ENCODE measurements around the gene KIFC1.

Gene KIFC1

GRCh38 chr6:33412140-33413009, 20.8 kb downstream of the KIFC1 start:
- no peak for DNase-seq

GRCh38 chr6:33413241-33414120, 21.9 kb downstream of the KIFC1 start:
- DNase-seq: no peak

- no peak for DNase-seq
These were observed 23.1 kb downstream of the KIFC1 start for GRCh38 chr6:33414592-33415271.

- DNase-seq: no peak
These were observed 24.2 kb downstream of the KIFC1 start for GRCh38 chr6:33415831-33416230.

GRCh38 chr6:33416386-33417127, 24.9 kb downstream of the KIFC1 start:
- no peak for DNase-seq

GRCh38 chr6:33417128-33417902, 25.7 kb downstream of the KIFC1 start:
- no peak for DNase-seq

- DNase-seq: peak; percentile 96
These were observed 26.5 kb downstream of the KIFC1 start, which contains the start of gene CUTA for GRCh38 chr6:33417903-33418689. TSS of gene CUTA (minus strand) at chr6:33418107. CDS start at chr6:33418000, 107 bp downstream.

- DNase-seq: no peak
These were observed 27.2 kb downstream of the KIFC1 start for GRCh38 chr6:33418690-33419291.

GRCh38 chr6:33419580-33420490, 28.2 kb downstream of the KIFC1 start, which contains the start of gene SYNGAP1:
TSS of gene SYNGAP1 (plus strand) at chr6:33420065. CDS start at chr6:33420265, 200 bp downstream.
- DNase-seq: peak; percentile 26

- peak; percentile 64 for DNase-seq
These were observed 29.1 kb downstream of the KIFC1 start for GRCh38 chr6:33420491-33421343.

- no peak for DNase-seq
These were observed 29.7 kb downstream of the KIFC1 start for GRCh38 chr6:33421344-33421643.

GRCh38 chr6:33423777-33424176, 32.2 kb downstream of the KIFC1 start:
- DNase-seq: no peak

- DNase-seq: no peak
These were observed 33.4 kb downstream of the KIFC1 start for GRCh38 chr6:33424855-33425667.

GRCh38 chr6:33425668-33426577, 34.3 kb downstream of the KIFC1 start:
- peak; percentile 45 for DNase-seq

- no peak for DNase-seq
These were observed 35.2 kb downstream of the KIFC1 start for GRCh38 chr6:33426590-33427511.
